ENCODE results near the gene MRPL22.
"Not testable (repeated sequence)": the region's sequence is repeated elsewhere in the genome, so short reads cannot be mapped to it uniquely, and the experiment has no call there.

MRPL22 gene

DNA sequence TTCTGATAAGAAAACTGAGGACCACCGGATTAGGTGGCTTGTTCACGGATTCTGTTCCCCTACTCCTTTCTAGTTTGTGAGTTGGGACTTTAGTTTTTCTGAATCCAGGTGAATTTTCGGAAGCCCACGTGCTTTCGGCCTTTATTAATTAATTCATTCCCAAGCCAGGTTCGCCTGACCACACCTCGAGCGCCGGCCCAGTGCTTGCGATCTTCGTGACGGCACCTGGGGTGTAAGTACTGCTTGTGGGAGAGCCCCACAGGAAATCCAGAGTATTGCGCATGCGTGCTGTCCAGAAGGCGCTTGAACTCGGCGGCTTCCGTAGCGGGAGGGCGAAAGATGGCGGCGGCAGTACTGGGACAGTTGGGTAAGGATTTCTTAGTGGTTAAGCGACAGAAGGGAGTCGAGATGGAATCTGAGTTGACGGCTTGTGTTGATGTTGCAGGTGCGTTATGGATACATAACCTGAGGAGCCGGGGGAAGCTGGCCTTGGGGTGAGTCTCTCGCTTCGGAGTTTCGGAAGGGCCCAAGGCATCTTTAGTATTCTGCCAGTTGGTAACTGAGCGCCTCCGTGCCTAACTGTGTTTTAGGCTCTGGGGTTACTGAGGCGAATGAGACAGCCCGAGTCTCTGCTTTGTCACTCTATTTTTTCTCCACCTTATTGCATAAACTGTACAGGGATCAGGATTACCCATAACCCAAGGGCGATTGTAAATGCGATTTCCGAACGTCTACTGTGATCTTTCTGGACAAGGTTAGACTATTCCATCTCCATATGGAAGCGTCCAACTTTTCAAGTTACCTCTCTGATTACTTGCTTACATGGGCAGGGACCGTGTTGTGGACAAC, at the start of gene MRPL22:
Gene MRPL22 (plus strand): TSS at position 302 of the 849 bp plus-strand sequence. CDS start 38 bp downstream, at position 340.
- peak; percentile 87 for DNase-seq (ENCODE audit: low read depth in 2 of 2, low spot score in 1 of 2)

DNA sequence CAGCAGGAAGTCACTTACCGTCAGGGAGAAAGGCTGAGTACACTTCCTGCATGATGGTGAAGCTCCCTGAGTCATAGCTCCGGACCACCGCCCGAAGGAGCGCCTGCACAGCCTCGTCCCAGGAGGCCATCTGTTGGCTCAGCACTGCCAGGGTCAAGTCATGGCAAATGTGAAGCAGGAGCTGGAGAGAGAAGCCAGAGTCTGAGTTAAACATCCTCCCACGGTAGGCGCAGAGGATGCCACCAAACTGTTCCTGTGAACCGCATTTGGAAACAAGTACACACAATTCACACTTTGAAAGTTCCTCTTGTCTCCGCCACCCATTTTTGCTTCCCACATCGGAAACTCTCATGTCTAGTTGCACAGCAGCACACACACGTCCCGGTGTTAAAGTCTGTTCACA, 48.5 kb upstream of the MRPL22 start:
- DNase-seq (ENCODE audit: low read depth in 2 of 2, low spot score in 1 of 2) = no peak

DNA sequence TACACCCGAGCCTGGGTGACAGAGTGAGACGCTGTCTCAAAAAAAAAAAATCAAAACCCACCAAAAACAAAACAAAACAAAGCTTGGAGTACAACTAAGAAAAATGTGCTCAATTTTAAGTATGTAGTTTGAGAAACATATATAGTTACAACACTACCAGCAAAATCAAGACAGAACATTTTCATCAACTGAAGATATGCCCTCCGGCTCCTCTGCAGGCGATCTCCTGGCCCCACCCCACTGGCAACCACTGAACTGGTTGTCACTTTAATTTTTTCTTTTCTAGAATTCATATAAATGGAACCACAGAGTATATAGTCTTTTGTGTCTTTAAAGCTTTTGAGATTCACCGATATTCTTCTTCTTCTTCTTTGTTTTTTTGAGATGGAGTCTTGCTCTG, 47.5 kb upstream of the MRPL22 start:
- no peak for DNase-seq (ENCODE audit: low read depth in 2 of 2, low spot score in 1 of 2)

DNA sequence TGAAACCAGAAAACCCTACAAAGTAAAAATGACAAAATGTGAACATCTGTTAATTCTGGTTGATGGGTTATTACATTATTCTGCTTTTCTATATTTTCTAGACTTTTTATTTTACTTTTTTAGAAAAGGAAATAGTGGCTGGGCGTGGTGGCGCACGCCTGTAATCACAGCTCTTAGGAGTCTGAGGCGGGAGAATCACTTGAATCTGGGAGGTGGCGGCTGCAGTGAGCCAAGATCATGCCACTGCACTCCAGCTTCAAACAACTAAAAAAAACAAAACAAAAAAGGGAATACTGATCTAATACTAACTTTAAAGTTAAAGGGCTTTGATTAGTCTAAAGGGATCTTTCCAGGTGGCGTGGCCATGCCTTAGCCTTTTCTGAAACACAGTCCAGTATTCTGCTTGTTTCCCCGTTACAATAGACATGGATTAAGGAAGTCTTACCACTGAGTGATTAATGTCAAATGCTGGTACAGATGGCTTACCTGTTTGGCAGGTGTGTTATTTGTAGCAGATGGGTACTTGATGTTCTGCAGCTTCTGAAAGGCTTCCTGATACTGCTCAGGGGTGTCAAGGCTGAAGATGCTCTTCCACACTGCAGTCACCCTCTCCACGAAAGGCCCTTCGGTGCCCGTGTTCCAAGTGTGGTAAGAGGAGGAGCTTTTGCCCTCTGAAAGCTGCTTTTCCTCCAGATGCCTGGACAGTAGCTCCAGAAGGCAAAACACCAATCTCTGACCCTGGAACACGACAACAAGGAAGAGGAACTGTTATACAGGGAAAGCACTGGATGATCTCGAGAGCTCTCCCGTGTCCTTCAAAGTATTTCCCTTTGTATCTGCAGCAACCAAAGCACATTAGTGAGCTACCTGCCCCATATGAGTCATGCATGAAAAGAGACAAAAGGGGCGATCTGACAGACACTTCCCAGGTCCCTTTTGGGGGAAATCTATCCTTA, 45.0 kb upstream of the MRPL22 start:
- DNase-seq (ENCODE audit: low read depth in 2 of 2, low spot score in 1 of 2) = no peak

- no peak for DNase-seq (ENCODE audit: low read depth in 2 of 2, low spot score in 1 of 2)
These were observed 44.2 kb upstream of the MRPL22 start for GRCh38 chr5:154896562-154897165.

DNA sequence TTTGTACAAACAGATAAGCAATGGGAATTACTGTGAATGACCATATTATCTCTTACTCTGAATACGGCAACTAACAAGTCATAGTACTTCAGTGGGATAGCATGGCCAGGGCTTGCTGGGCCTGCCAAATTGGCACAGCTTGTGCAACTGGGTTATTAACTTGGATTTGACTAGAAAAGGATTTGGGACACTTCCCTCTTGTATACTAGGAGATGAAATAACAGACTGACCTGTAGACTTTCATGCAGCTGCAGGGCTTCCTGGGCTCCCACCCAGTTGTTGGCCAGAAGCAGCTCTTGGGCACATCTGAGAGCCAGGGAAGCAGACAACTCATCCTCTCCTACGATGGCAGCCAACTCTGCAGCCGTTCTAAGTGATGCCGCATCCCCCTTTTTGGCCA, 42.7 kb upstream of the MRPL22 start:
- no peak for DNase-seq (ENCODE audit: low read depth in 2 of 2, low spot score in 1 of 2)

- DNase-seq (ENCODE audit: low read depth in 2 of 2, low spot score in 1 of 2) = no peak
These were observed 41.6 kb upstream of the MRPL22 start for GRCh38 chr5:154899151-154899816.

- DNase-seq (ENCODE audit: low read depth in 2 of 2, low spot score in 1 of 2) = no peak
These were observed 40.8 kb upstream of the MRPL22 start for GRCh38 chr5:154900066-154900465.

DNA sequence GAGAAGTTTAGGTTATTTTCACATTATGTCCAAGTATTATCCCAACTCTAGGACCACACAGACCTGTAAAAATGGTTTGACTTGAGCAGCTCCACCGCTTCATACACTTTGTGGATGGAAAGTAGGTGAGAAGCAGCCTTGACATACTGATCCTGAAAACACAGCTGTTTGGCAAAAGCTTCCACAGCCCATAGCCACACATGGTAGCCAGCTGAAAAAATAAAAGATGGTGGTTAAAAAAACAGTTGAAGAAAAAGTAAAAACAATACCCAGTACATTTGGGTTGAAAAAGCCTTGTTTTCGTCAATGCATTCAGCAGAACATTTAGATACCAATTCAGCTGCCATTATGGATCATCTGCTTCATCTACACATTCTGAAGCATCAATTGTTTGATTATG, 39.6 kb upstream of the MRPL22 start:
- DNase-seq (ENCODE audit: low read depth in 2 of 2, low spot score in 1 of 2) = no peak

DNA sequence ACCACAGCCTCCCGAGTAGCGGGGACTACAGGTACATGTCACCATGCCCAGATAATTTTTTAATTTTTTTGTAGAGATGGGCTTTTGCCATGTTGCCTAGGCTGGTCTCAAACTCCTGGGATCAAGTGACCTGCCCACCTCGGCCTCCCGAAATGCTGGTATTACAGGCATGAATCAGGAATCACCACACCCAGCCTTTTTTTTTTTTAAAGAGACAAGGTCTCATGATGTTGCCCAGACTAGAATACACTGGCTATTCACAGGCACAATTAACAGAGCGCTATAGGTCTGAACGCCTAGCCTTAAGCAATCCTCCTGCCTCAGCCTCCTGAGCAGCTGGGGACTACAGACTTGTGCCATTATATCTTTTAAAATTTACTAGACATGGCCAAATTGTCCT, 39.0 kb upstream of the MRPL22 start:
- DNase-seq (ENCODE audit: low read depth in 2 of 2, low spot score in 1 of 2) = no peak

DNA sequence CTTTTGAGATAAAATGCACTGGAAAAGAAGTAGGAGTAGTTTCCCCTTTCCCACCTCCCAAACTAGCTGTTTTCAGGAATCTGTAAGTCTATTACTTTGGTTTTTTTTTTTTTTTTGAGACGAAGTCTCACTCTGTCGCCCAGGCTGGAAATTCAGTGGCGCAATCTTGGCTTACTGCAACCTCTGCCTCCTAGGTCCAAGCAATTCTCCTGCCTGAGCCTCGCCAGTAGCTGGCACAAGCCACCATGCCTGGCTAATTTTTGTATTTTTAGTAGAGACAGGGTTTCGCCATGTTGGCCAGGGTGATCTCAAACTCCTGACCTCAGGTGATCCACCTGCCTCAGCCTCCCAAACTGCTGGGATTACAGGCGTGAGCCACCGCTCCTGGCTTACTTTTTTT, 35.3 kb upstream of the MRPL22 start:
- not testable (repeated sequence) for DNase-seq (ENCODE audit: low read depth in 2 of 2, low spot score in 1 of 2)

- no peak for DNase-seq (ENCODE audit: low read depth in 2 of 2, low spot score in 1 of 2)
These were observed 24.0 kb upstream of the MRPL22 start for GRCh38 chr5:154916874-154917273.

GRCh38 chr5:154917757-154918156, 23.1 kb upstream of the MRPL22 start:
- DNase-seq (ENCODE audit: low read depth in 2 of 2, low spot score in 1 of 2) = no peak

- DNase-seq (ENCODE audit: low read depth in 2 of 2, low spot score in 1 of 2) = no peak
These were observed 17.1 kb upstream of the MRPL22 start for GRCh38 chr5:154923441-154924430.

- no peak for DNase-seq (ENCODE audit: low read depth in 2 of 2, low spot score in 1 of 2)
These were observed 7.3 kb upstream of the MRPL22 start for GRCh38 chr5:154933537-154933936.

- no peak for DNase-seq (ENCODE audit: low read depth in 2 of 2, low spot score in 1 of 2)
These were observed 6.0 kb upstream of the MRPL22 start for GRCh38 chr5:154934881-154935280.

DNA sequence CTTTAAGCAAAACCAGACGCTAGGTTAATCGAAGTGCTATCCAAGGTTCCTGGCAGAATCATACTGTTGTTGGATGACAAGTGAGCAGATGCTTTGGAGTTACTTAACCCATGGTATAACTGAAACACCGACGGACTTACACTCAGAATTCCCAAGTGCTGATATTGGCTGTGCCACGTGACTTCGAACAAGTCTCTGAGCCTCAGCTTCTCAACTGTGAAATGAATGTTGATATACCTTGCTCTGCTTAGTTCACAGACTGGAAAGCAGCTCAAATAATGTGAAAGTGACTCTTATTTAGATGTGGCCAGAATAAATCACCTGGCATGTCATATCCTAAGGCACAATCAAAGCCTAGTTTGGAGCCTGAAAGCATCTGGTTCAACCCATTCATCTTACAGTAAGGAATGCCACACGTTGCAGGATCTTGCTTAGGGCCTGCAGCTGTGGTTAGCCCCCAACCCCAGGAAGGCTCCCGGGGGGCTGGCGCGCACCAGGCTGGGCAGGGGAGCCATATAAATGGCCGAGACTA, 3.6 kb upstream of the MRPL22 start:
- no peak for DNase-seq (ENCODE audit: low read depth in 2 of 2, low spot score in 1 of 2)

GRCh38 chr5:154937718-154938466, 3.0 kb upstream of the MRPL22 start, which contains the start of gene GEMIN5:
GEMIN5 (minus strand) TSS chr5:154938211; CDS start chr5:154938133, 78 bp downstream.
- DNase-seq (ENCODE audit: low read depth in 2 of 2, low spot score in 1 of 2) = peak; percentile 51 to 65

DNA sequence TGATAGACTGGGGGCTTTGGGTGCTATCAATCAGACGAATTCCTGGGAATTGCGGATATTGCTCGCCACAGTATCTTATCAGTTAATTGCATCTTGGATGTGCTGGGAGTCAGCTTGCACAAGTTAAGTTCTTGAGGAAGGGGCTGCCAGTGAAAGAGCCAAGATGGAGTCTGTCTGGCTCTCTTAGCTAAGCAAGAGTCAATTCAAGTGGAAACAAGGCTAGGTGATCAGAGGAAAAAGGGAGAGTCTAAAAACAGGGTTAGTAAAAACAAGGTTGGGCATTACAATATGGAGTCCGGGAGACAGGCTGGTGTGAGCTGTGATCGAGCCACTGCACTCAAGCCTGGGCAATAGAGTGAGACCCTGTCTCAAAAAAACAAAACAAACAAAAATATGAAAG, 1.5 kb upstream of the MRPL22 start:
- DNase-seq (ENCODE audit: low read depth in 2 of 2, low spot score in 1 of 2) = not testable (repeated sequence)
